H1 (cell line): Measurements from ENCODE around the gene ZFHX2. TPM values are rescaled to one million over a fixed set of nuclear protein-coding genes. Genes with fewer than 3 reads are reported as not detected.

ENCODE experiments used
- JUND ChIP-seq: IDR thresholded peaks from 2 replicates; pipeline ENCODE4 v1.6.1; 2011; ENCODE audit warnings: mild to moderate bottlenecking, improper control_type of control experiment, low read length
- PHF8 ChIP-seq: fragments of 200-600 bp; sonication (generic); conservative IDR thresholded peaks from 2 replicates; pipeline ENCODE4 v1.7.1; 2012; ENCODE audit warnings: low read depth, mild to moderate bottlenecking, inconsistent platforms, low read length, moderate library complexity
- POU5F1 ChIP-seq: IDR thresholded peaks from 2 replicates; pipeline ENCODE4 v1.6.1; 2011; ENCODE audit warnings: low read depth, mild to moderate bottlenecking, low read length, moderate library complexity
- RNF2 ChIP-seq: fragments of 200-900, 300-1000 bp; sonication (generic); IDR thresholded peaks from 2 replicates; pipeline ENCODE4 v1.7.1; 2016; ENCODE audit warnings: borderline replicate concordance, low read depth, mild to moderate bottlenecking, antibody characterized with exemption, low read length; ENCODE audit not compliant: poor library complexity, severe bottlenecking; ENCODE audit errors: missing control alignments
- RXRA ChIP-seq: IDR thresholded peaks from 2 replicates; pipeline ENCODE4 v1.6.1; 2011; ENCODE audit warnings: low read depth, mild to moderate bottlenecking, low read length, moderate library complexity; ENCODE audit not compliant: insufficient read depth
- SIRT6 ChIP-seq: IDR thresholded peaks from one replicate; pipeline ENCODE4 v1.7.1; 2012; ENCODE audit warnings: low read length, inconsistent platforms
- SUZ12 ChIP-seq: fragments of 200-600 bp; sonication (generic); IDR thresholded peaks from 2 replicates; pipeline ENCODE4 v1.6.1; 2012; ENCODE audit warnings: mild to moderate bottlenecking, inconsistent platforms, low read length, moderate library complexity, mixed read lengths
- TBP ChIP-seq: IDR thresholded peaks from 2 replicates; pipeline ENCODE4 v1.6.1; 2011; ENCODE audit warnings: low read depth, low read length, improper control_type of control experiment
- polyA plus RNA-seq, 7 experiments: library from polyadenylated mRNA; depleted of rRNA in 3 of 7; stranded (reverse) in 5 of 7; unstranded in 2 of 7; fragments of >200 nt in 5 of 7; fragments of 200-250 nt in 2 of 7; gene quantifications; 1 replicate in 5 of 7; 2 replicates in 1 of 7; 4 replicates in 1 of 7; pipeline versions ENCODE4 v1.2.1 to v1.2.3, GENCODE V29; 2011 to 2013; ENCODE audit warnings: missing spikeins in 2 of 7, mixed read lengths in 2 of 7
- total RNA-seq: library from RNA; stranded (reverse); fragmentation: NEBNext Ultra II Directional; extraction: Animal tissue kit (Norgen Biotek cat#: 25700); gene quantifications from 2 replicates; pipeline ENCODE4 v1.2.1, GENCODE V29; 2021
- TF ChIP-seq, protein P1 (sequence below): IDR thresholded peaks from 2 replicates; pipeline ENCODE4 v1.6.1; 2012; ENCODE audit warnings: inconsistent platforms

The ZFHX2 gene
- total and polyA plus RNA-seq, 2 of the 8 experiments (the other 6 are each of a cell fraction or from before 2014, with no cell fraction given): 2.7 to 27.0 TPM

DNA sequence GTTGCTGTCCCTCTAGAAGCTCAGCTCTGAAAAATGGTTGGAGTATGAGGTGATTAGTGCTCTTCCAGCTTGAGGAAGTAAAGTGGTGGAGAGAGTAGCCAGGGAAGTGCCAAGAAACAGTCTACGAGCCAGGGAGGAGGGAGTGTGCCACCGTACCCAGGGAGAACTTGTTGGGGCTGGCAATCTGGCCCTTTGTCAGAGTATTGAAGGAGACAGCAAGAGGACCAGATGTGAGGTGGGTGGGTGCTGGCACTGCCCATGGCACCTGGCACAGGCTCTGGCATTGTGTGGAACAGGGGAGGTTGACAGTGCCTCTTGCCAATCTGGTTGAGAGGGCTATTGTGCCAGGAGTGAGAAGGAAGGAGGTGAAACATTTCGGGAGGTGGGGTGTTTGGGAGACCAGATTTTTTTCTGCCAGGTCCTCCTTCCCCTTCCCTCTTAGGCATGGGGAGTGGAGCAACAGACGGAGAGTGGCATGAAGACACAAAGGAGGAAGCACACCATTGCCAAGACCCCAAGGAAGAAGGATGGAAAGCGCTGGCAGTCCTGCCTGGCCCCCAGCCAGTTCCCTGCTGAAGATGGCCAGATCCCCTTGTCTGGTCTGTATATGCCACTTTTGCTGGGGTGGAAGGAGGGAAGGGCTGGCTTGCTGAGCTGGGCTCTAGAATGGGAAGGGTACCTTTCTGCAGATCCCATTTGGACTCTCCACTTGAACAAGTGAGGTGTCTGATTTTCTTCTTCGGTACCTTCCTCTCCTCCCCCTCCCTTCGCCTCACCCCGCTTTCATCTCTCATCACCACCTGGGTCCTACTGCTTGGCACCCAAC, 37.5 kb downstream of the ZFHX2 start (continued):
- TF ChIP-seq SUZ12 (no peak), RNF2 (no peak), POU5F1 (no peak), RXRA (no peak), PHF8 (no peak), TBP (no peak), SIRT6 (no peak), JUND (no peak)
- TF ChIP-seq, protein P1, sequence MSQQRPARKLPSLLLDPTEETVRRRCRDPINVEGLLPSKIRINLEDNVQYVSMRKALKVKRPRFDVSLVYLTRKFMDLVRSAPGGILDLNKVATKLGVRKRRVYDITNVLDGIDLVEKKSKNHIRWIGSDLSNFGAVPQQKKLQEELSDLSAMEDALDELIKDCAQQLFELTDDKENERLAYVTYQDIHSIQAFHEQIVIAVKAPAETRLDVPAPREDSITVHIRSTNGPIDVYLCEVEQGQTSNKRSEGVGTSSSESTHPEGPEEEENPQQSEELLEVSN: no peak
